HL-60 (cell line): Measurements from ENCODE around the gene KIF1B.

Experiments
- POLR2AphosphoS5 ChIP-seq: IDR thresholded peaks from 2 replicates; pipeline ENCODE4 v1.6.1; 2012; ENCODE audit warnings: low read depth
- TF ChIP-seq, protein P1 (sequence below): IDR thresholded peaks from one replicate; pipeline ENCODE4 v1.5.1; 2011; ENCODE audit warnings: low read length, control low read depth, inconsistent platforms; ENCODE audit not compliant: insufficient read depth

GRCh38 chr1:10400013-10400412, 189.6 kb downstream of the KIF1B start:
- TF ChIP-seq, protein P1, sequence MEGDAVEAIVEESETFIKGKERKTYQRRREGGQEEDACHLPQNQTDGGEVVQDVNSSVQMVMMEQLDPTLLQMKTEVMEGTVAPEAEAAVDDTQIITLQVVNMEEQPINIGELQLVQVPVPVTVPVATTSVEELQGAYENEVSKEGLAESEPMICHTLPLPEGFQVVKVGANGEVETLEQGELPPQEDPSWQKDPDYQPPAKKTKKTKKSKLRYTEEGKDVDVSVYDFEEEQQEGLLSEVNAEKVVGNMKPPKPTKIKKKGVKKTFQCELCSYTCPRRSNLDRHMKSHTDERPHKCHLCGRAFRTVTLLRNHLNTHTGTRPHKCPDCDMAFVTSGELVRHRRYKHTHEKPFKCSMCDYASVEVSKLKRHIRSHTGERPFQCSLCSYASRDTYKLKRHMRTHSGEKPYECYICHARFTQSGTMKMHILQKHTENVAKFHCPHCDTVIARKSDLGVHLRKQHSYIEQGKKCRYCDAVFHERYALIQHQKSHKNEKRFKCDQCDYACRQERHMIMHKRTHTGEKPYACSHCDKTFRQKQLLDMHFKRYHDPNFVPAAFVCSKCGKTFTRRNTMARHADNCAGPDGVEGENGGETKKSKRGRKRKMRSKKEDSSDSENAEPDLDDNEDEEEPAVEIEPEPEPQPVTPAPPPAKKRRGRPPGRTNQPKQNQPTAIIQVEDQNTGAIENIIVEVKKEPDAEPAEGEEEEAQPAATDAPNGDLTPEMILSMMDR: no peak
- TF ChIP-seq POLR2AphosphoS5: no peak
